SK-N-SH treated with all-trans-retinoic acid at 6 μM for 48 hours (cell line): ENCODE data around the gene CADM2.

Experiments
- ATAC-seq: fragments of 200-7000 bp; cut with Tn5 transposase; 3 replicates; pipeline ENCODE4 v1.9.1; 2020; ENCODE audit warnings: mild to moderate bottlenecking, moderate library complexity
- CSDC2 ChIP-seq: fragments of 250-450 bp; sonication (Bioruptor Pico); IDR thresholded peaks from 2 replicates; pipeline ENCODE4 v1.5.0; 2020; ENCODE audit warnings: mild to moderate bottlenecking, moderate library complexity
- CSRNP3 ChIP-seq: fragments of 250-450 bp; sonication (Bioruptor Pico); IDR thresholded peaks from 2 replicates; pipeline ENCODE4 v1.5.1; 2021; ENCODE audit warnings: mild to moderate bottlenecking, moderate library complexity
- ESRRG ChIP-seq: fragments of 250-450 bp; sonication (Bioruptor Pico); IDR thresholded peaks from 2 replicates; pipeline ENCODE4 v1.6.1; 2021; ENCODE audit warnings: mild to moderate bottlenecking
- GLIS3 ChIP-seq: fragments of 250-450 bp; sonication (Bioruptor Pico); IDR thresholded peaks from 2 replicates; pipeline ENCODE4 v1.5.0; 2020; ENCODE audit warnings: mild to moderate bottlenecking, moderate library complexity
- ISL1 ChIP-seq: fragments of 250-450 bp; sonication (Bioruptor Pico); IDR thresholded peaks from 2 replicates; pipeline ENCODE4 v2.1.2; 2022; ENCODE audit warnings: mild to moderate bottlenecking, moderate library complexity
- OSR1 ChIP-seq: fragments of 250-450 bp; sonication (Bioruptor Pico); IDR thresholded peaks from 2 replicates; pipeline ENCODE4 v1.8.0; 2022; ENCODE audit warnings: moderate library complexity, mild to moderate bottlenecking, inconsistent platforms
- PATZ1 ChIP-seq: fragments of 250-450 bp; sonication (Bioruptor Pico); IDR thresholded peaks from 2 replicates; pipeline ENCODE4 v1.8.0; 2020; ENCODE audit warnings: mild to moderate bottlenecking, moderate library complexity, borderline replicate concordance
- PPARA ChIP-seq: fragments of 250-450 bp; sonication (Bioruptor Pico); IDR thresholded peaks from 2 replicates; pipeline ENCODE4 v1.5.0; 2020; ENCODE audit warnings: mild to moderate bottlenecking, borderline replicate concordance
- RARB ChIP-seq: fragments of 250-450 bp; sonication (Bioruptor Pico); IDR thresholded peaks from 2 replicates; pipeline ENCODE4 v1.8.0; 2021; ENCODE audit warnings: mild to moderate bottlenecking, moderate library complexity
- SNAI2 ChIP-seq: fragments of 250-450 bp; sonication (Bioruptor Pico); IDR thresholded peaks from 2 replicates; pipeline ENCODE4 v1.5.0; 2020; ENCODE audit warnings: mild to moderate bottlenecking, moderate library complexity
- TCF4 ChIP-seq: fragments of 250-450 bp; sonication (Bioruptor Pico); IDR thresholded peaks from 2 replicates; pipeline ENCODE4 v1.8.0; 2021; ENCODE audit warnings: mild to moderate bottlenecking, moderate library complexity, borderline replicate concordance
- TSHZ2 ChIP-seq: fragments of 250-450 bp; sonication (Bioruptor Pico); IDR thresholded peaks from 2 replicates; pipeline ENCODE4 v1.5.0; 2020; ENCODE audit warnings: mild to moderate bottlenecking, moderate library complexity
- ZC3H10 ChIP-seq: fragments of 250-450 bp; sonication (Bioruptor Pico); IDR thresholded peaks from 2 replicates; pipeline ENCODE4 v1.5.1; 2021; ENCODE audit warnings: mild to moderate bottlenecking, moderate library complexity
- ZFP3 ChIP-seq: fragments of 250-450 bp; sonication (Bioruptor Pico); IDR thresholded peaks from 2 replicates; pipeline ENCODE4 v1.5.0; 2020; ENCODE audit warnings: mild to moderate bottlenecking, moderate library complexity
- ZFP30 ChIP-seq: fragments of 450-650 bp; formaldehyde crosslinking; IDR thresholded peaks from 2 replicates; pipeline ENCODE4 v1.5.0; 2022; ENCODE audit warnings: mild to moderate bottlenecking, moderate library complexity
- ZNF70 ChIP-seq: fragments of 450-650 bp; formaldehyde crosslinking; IDR thresholded peaks from 2 replicates; pipeline ENCODE4 v1.5.0; 2020; ENCODE audit warnings: mild to moderate bottlenecking, moderate library complexity
- ZNF8 ChIP-seq: fragments of 450-650 bp; formaldehyde crosslinking; IDR thresholded peaks from 2 replicates; pipeline ENCODE4 v1.5.0; 2020; ENCODE audit warnings: mild to moderate bottlenecking, moderate library complexity
- TF ChIP-seq, protein P1 (sequence below): fragments of 250-450 bp; sonication (Bioruptor Pico); IDR thresholded peaks from 2 replicates; pipeline ENCODE4 v1.5.1; 2020; ENCODE audit warnings: low read depth, mild to moderate bottlenecking, moderate library complexity
- TF ChIP-seq, protein P2 (sequence below): fragments of 250-450 bp; sonication (Bioruptor Pico); IDR thresholded peaks from 2 replicates; pipeline ENCODE4 v1.8.0; 2021; ENCODE audit warnings: low read depth, mild to moderate bottlenecking, moderate library complexity, borderline replicate concordance

Gene CADM2

DNA sequence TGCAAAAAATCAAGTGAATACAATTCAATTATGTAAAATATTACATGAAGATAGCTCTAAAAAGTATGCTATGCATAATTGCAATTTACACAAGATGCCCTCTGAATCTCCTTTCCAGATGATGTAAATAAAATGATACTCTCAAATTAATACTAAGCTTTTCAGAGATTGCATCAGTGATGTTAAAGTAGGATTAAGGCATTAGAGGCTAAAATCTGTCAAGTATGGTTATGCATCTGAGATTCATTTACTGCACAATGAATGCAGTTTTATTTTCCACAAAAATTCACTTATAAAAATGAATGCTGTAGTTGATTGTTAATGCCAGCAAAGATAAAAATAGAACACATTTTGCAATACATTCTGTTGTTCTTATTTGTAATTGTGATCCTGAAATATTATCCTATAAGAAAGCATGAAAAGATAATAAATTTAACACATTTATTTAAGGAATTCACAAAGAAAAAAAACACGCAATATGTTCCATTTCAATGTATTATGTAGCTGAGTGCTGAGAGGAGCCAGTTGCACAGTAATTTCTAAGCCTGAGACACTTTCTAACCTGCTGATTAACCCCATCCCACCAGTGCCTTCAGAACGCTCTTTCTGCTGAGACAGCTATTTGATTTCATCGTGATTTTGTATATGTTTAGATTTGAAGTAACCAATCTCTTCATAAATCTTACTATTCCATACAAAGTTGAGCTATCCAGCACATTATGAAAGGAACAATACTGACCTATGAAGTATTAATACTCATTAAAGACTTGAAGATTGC lies 224.4 kb downstream of the CADM2 start (continued):
- no peak for TF ChIP-seq CSRNP3 (CRISPR knock-in tag)

- no peak for ATAC-seq
- TF ChIP-seq CSRNP3 (CRISPR knock-in tag), result no peak
- TF ChIP-seq, protein P1, sequence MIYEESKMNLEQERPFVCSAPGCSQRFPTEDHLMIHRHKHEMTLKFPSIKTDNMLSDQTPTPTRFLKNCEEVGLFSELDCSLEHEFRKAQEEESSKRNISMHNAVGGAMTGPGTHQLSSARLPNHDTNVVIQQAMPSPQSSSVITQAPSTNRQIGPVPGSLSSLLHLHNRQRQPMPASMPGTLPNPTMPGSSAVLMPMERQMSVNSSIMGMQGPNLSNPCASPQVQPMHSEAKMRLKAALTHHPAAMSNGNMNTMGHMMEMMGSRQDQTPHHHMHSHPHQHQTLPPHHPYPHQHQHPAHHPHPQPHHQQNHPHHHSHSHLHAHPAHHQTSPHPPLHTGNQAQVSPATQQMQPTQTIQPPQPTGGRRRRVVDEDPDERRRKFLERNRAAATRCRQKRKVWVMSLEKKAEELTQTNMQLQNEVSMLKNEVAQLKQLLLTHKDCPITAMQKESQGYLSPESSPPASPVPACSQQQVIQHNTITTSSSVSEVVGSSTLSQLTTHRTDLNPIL (CRISPR knock-in tag), result no peak
- TF ChIP-seq GLIS3 (CRISPR knock-in tag), result no peak
- TF ChIP-seq ISL1 (CRISPR knock-in tag), result no peak
- TF ChIP-seq, all 23 proteins: peak for 0
Measured at GRCh38 chr3:85185495-85185894, 226.7 kb downstream of the CADM2 start.

DNA sequence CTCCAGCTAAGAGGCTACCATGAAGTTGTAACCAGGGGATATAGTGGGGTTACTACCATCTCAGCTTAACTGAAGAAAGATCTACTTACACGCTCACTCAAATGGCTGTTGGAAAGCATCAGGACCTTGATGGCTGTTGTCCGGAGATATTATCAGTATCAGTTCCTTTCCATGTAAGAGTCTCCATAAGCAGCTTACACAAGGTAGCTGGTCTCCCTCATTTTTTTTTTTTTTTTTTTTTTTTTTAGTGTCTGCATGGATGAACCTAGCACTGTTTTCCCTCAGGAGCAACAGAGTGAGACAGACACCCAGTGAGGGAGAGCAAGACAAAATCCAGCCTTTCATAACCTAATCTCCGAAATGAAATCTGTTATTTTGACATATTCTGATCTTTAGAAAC lies 230.9 kb downstream of the CADM2 start:
- no peak for ATAC-seq
- no peak for TF ChIP-seq ZC3H10 (CRISPR knock-in tag)

GRCh38 chr3:85193565-85193964 lies 234.8 kb downstream of the CADM2 start:
- TF ChIP-seq PATZ1 (CRISPR knock-in tag), result no peak
- no peak for TF ChIP-seq ZFP3 (CRISPR knock-in tag)
- no peak for TF ChIP-seq PPARA
- no peak for TF ChIP-seq RARB (CRISPR knock-in tag)
- TF ChIP-seq ZC3H10 (CRISPR knock-in tag), result no peak
- no peak for TF ChIP-seq ZNF8 (CRISPR knock-in tag)
- no peak for ATAC-seq

- no peak for ATAC-seq
- TF ChIP-seq ZNF8 (CRISPR knock-in tag) (no peak), ZFP3 (CRISPR knock-in tag) (no peak), ZFP30 (CRISPR knock-in tag) (no peak), OSR1 (CRISPR knock-in tag) (no peak), SNAI2 (CRISPR knock-in tag) (no peak), CSDC2 (CRISPR knock-in tag) (no peak), GLIS3 (CRISPR knock-in tag) (no peak), ESRRG (no peak), TSHZ2 (CRISPR knock-in tag) (no peak), TCF4 (CRISPR knock-in tag) (no peak), PATZ1 (CRISPR knock-in tag) (no peak), ZNF70 (no peak), PPARA (no peak)
- TF ChIP-seq, protein P1 (CRISPR knock-in tag), result no peak
- TF ChIP-seq, protein P2, sequence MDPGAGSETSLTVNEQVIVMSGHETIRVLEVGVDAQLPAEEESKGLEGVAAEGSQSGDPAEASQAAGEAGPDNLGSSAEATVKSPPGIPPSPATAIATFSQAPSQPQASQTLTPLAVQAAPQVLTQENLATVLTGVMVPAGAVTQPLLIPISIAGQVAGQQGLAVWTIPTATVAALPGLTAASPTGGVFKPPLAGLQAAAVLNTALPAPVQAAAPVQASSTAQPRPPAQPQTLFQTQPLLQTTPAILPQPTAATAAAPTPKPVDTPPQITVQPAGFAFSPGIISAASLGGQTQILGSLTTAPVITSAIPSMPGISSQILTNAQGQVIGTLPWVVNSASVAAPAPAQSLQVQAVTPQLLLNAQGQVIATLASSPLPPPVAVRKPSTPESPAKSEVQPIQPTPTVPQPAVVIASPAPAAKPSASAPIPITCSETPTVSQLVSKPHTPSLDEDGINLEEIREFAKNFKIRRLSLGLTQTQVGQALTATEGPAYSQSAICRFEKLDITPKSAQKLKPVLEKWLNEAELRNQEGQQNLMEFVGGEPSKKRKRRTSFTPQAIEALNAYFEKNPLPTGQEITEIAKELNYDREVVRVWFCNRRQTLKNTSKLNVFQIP (CRISPR knock-in tag), result no peak
Measured at GRCh38 chr3:85208650-85209049, 249.9 kb downstream of the CADM2 start.
